ENCODE measurements around the gene MEP1B.

GRCh38 chr18:32255570-32255969 is 65.7 kb downstream of the MEP1B start:
- TF ChIP-seq EZH2phosphoT487 (IDR thresholded peaks at IDR 0.05; ENCODE audit: insufficient read depth, low read depth) (no peak), EZH2 (IDR thresholded peaks at IDR 0.05; ENCODE audit: insufficient read depth, poor library complexity, severe bottlenecking) (no peak)

All from GM23248 (cell line).